ENCODE measurements around the gene IGF1. TPM values are rescaled to one million over a fixed set of nuclear protein-coding genes. Genes with fewer than 3 reads are reported as not detected.

Gene IGF1
- total RNA-seq: under 1 TPM; 0.05 to 0.16 TPM
- polyA plus RNA-seq: not detected
- total RNA-seq: 0 to 0.26 (median 0) reads per million in 6 experiments

DNA sequence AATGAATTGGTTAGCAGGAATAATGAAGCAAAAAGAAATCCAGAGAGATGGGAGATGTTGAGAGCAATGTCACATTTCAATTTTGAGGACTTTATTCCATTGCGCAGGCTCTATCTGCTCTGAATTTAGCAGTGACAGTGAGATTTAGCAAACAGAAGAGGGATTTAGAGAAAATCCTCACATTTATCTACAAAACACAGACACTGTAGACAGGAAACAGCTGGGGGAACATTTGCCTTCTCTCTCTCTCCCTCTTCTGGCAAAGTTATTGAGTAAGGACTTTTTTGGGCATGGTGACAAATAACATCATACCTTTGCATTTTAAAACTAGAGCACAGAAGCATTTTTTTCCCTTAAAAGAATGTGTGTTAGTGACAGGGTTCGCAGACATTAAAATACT lies at the start of gene IGF1:
Gene IGF1, minus strand, starts transcription at position 158 of the 400 bp plus-strand sequence. CDS start 182 bp downstream, outside the sequence.
- DNase-seq (no peak), ATAC-seq (no peak)
- peaks cover 6 to 15% (median 10%) of the 10 kb centered on the region in 4 donors for H3K4me1 Mint-ChIP-seq
- H3K4me3 Mint-ChIP-seq: no peak within 1 kb of the TSS
- H3K27ac Mint-ChIP-seq: peak within 1 kb of the TSS in 1 of 10 donors; percentile 68
- no peaks in the 10 kb centered on the region for H3K9me3 Mint-ChIP-seq
- no peaks in the 10 kb centered on the region for H3K36me3 Mint-ChIP-seq
- POLR2A ChIA-PET: interaction anchor here (0.7 kb wide), 1 partner anchor 992 kb away, joined by 3 read pairs; no protein-coding TSS in a partner anchor
- H3K27me3 Mint-ChIP-seq: peaks cover 0 to 17% (median 3%) of the 10 kb centered on the region in 5 donors

DNA sequence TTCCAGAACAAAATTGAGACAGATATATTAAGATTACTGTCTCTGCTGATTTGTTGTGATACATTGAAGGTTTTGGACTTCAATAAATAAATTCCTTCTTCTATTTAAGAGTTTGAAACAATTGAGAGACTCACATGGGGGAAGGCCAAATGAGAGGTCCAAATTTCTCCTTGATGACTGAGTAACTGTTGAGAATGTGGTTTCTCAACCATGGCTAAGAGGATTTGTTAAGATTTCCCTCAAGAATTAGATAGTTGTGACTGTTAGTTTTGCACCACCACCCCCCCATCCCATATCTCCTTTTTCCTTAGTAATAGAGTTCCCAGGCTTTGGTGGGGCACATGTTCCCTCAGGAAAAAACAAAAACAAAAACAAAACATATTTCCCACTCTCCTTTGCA lies 47.7 kb upstream of the IGF1 start:
- Mint-ChIP-seq H3K9me3 (no peaks in the 10 kb centered on the region), H3K27ac (no peak overlapping the region), H3K27me3 (peaks cover 4 to 15% (median 11%) of the 10 kb centered on the region in 5 donors), H3K4me3 (no peak overlapping the region), H3K4me1 (no peaks in the 10 kb centered on the region), H3K36me3 (no peaks in the 10 kb centered on the region)
- no peak for ATAC-seq
- no peak for DNase-seq
- POLR2A ChIA-PET: no interaction called here

DNA sequence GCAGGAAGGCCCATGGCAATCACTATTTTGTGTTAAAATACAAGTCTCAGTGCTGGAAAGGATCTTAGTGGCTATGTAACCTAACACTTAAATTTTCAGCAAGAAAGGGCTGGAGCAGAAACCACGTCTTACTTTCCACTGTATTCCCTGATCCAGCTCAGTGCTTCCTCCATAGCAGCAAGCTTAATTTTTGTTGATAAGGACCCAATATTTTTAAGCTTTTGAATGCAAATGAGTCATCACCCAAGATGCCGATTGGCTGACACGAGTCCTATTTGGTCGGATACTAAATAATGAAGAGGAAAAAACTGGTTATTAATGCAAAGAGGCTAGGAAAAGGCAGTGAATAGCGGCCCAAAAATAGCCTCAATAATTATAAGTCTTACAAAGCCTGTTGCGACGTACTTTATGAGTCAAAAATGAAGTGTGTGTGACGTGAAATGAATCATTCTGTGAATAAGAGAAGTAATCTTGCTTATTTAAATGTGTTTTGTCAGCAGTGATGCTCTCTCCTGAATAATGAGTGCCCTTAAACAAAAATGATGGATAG lies 46.9 kb upstream of the IGF1 start:
- ATAC-seq: no peak
- Mint-ChIP-seq H3K4me1 (no peaks in the 10 kb centered on the region), H3K4me3 (no peak overlapping the region), H3K27ac (no peak overlapping the region), H3K36me3 (no peaks in the 10 kb centered on the region), H3K9me3 (no peaks in the 10 kb centered on the region), H3K27me3 (peaks cover 4 to 15% (median 10%) of the 10 kb centered on the region in 5 donors)
- POLR2A ChIA-PET: no interaction called here
- DNase-seq: no peak

DNA sequence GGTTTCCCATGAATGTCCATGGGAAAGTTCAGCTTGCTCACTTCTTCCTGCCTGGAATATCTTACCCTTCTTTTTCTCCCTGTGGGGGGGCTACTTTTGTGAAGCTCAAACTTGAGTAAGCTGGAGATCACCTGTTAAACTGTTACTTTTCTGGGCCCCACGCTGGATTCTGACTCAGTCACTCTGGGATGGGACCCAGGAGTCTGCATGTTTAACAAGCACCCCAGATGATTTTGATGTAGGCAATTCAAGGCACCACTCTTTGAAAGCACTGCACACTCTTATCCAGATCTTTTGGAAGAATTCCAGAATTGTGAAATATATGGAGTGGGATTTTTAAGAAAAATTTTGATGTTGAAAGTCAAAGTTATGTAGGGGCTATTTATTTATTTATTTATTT lies 46.3 kb upstream of the IGF1 start:
- DNase-seq (no peak), ATAC-seq (no peak)
- Mint-ChIP-seq H3K4me1 (no peaks in the 10 kb centered on the region), H3K36me3 (no peaks in the 10 kb centered on the region), H3K4me3 (no peak overlapping the region), H3K27me3 (peaks cover 4 to 15% (median 10%) of the 10 kb centered on the region in 5 donors), H3K27ac (no peak overlapping the region), H3K9me3 (no peaks in the 10 kb centered on the region)
- POLR2A ChIA-PET: no interaction called here

DNA sequence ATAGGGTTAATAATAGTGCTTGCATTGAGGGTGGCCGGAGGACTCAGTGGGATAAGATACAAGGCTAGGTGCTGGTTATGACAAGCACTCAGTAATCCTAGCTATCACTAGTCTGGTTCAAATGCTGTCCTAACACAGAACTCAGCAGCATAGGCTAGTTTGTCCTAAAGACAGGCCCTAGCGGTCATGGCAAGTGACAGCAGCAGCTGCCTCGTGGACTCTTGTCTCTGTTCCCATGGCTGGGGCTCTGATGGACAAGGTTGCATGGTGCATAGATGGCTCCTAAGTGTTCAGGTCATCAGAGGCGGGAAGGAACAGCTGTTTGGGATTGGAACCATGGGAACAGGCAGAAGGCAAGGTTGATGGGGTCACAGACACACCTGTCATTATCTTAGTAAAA lies 42.4 kb upstream of the IGF1 start:
- no peak for DNase-seq
- Mint-ChIP-seq H3K27ac (no peak overlapping the region), H3K36me3 (no peaks in the 10 kb centered on the region), H3K27me3 (peaks cover 3 to 18% (median 7%) of the 10 kb centered on the region in 5 donors), H3K4me3 (no peak overlapping the region), H3K9me3 (no peaks in the 10 kb centered on the region), H3K4me1 (no peaks in the 10 kb centered on the region)
- no peak for ATAC-seq
- POLR2A ChIA-PET: no interaction called here

DNA sequence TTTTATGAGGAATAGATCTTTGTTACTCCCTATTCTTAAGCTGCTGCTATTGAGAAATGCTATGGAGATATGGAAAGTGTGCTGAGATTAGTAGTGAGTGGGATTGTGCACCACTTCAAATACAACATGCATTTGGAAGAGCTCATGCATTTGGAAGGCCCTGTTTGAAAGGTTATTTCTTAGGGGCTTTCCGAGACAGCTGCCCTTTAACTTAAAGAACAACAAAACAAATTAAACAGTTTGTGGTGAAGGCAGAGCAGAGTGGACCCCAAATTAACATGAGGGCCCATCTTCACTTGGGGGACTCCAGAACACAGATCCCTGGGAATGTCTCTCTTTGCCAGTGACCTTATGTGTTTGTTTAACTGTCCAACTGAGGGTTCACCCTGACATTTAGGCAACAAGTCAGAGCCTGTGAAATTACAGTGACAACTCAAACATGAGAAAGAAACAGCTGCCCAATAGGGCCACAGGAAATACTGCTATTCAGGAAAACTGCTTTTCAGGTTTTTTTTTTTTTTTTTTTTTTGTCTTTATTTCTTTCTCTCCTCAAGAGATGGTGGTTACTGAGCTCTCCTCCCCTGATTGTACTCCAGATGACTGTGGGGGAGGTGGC lies 41.4 kb upstream of the IGF1 start:
- Mint-ChIP-seq H3K27ac (no peak overlapping the region), H3K27me3 (peaks cover 3 to 18% (median 7%) of the 10 kb centered on the region in 5 donors), H3K36me3 (no peaks in the 10 kb centered on the region), H3K9me3 (no peaks in the 10 kb centered on the region), H3K4me1 (no peaks in the 10 kb centered on the region), H3K4me3 (peak overlapping the region in 1 of 10 donors; percentile 32)
- ATAC-seq: no peak
- no peak for DNase-seq
- POLR2A ChIA-PET: no interaction called here

DNA sequence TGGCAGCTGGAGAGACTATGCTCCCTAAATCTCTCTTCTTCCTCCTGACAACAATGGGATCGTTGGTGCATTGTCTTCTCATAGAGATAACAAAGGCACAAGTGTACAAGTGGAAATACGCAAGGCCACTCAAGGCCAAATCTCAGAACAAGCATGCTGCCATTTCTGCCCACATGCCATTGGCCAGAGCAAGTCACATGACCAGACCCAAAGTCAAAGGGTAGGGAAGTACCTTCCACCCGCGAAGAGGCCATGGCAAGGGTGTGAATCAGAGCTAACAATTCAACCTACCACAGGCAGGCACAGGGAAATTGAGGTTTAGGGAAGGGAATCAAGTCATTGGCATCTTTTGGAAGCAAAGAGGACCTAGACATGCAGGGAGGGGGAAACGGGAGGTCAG lies 38.5 kb upstream of the IGF1 start:
- Mint-ChIP-seq H3K36me3 (no peaks in the 10 kb centered on the region), H3K9me3 (no peaks in the 10 kb centered on the region), H3K27me3 (peaks cover 2 to 31% (median 10%) of the 10 kb centered on the region in 5 donors), H3K4me3 (no peak overlapping the region), H3K4me1 (no peaks in the 10 kb centered on the region), H3K27ac (no peak overlapping the region)
- POLR2A ChIA-PET: no interaction called here
- no peak for ATAC-seq
- DNase-seq: no peak

DNA sequence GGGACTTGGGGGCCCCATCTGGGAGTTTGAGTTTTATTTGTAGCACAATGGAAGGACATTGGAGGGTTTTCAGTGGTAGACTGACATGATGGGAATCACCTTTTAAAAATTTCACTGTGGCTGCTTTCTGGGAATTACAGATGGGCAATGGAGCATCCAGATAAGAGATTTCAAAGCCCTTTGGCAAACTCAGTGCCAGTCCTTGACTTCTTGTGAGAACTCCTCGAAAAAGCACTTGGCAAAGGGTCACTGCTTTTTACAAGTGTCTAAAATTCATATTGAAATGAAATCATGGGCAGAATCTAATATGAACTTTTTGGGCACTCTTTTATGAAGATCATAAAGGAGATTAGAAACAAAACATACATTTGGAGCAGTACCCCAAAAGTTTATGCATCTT lies 34.3 kb upstream of the IGF1 start:
- H3K27ac Mint-ChIP-seq: no peak overlapping the region
- no peak for DNase-seq
- H3K27me3 Mint-ChIP-seq: peaks cover 0 to 36% (median 4%) of the 10 kb centered on the region in 5 donors
- H3K36me3 Mint-ChIP-seq: no peaks in the 10 kb centered on the region
- no peaks in the 10 kb centered on the region for H3K9me3 Mint-ChIP-seq
- no peak for ATAC-seq
- H3K4me3 Mint-ChIP-seq: no peak overlapping the region
- POLR2A ChIA-PET: no interaction called here
- H3K4me1 Mint-ChIP-seq: no peaks in the 10 kb centered on the region

DNA sequence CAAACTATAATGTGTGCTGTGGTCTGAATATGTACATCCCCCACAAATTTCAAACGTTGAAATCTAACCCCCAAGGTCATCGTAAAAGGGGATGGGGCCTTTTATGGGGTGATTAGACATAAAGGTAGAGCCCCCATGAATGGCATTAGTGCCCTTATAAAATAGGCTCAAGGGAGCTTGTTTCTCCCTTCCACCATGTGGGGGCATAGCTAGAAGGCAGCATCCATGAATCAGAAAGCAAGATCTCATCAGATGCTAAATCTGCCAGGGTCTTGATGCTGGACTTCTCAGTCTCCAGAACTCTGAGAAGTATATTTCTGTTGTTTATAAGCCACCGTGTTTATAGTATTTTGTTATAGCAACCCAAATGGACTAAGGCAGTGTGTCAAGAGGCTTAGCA lies 33.4 kb upstream of the IGF1 start:
- H3K4me1 Mint-ChIP-seq: no peaks in the 10 kb centered on the region
- no peak overlapping the region for H3K27ac Mint-ChIP-seq
- H3K27me3 Mint-ChIP-seq: peaks cover 0 to 36% (median 4%) of the 10 kb centered on the region in 5 donors
- no peaks in the 10 kb centered on the region for H3K36me3 Mint-ChIP-seq
- DNase-seq (no peak), ATAC-seq (no peak)
- POLR2A ChIA-PET: no interaction called here
- no peak overlapping the region for H3K4me3 Mint-ChIP-seq
- H3K9me3 Mint-ChIP-seq: no peaks in the 10 kb centered on the region

DNA sequence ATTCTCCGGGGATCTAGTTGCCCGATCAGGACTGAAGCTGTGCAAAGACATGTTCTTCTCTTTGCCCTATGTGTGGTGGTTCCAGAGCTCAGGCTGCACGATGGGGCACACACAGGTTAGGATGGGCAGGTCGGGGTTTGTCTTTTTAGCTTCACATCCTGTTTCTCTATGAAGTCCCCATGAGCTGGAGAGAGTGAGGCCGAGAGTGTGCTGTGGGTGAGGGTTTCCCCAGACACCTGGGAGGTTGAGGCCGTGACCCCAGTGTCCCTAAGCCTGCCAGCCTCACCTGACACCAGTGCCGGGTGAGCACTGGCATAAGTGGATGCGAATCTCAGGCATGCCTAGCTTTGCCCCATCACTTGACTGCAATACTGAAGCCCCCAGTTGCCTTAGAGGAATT lies 32.9 kb upstream of the IGF1 start:
- POLR2A ChIA-PET: no interaction called here
- H3K4me3 Mint-ChIP-seq: no peak overlapping the region
- DNase-seq: no peak
- H3K9me3 Mint-ChIP-seq: no peaks in the 10 kb centered on the region
- no peak for ATAC-seq
- no peaks in the 10 kb centered on the region for H3K36me3 Mint-ChIP-seq
- no peaks in the 10 kb centered on the region for H3K4me1 Mint-ChIP-seq
- H3K27ac Mint-ChIP-seq: peak overlapping the region in 1 of 10 donors; percentile 42
- H3K27me3 Mint-ChIP-seq: peaks cover 0 to 36% (median 4%) of the 10 kb centered on the region in 5 donors

DNA sequence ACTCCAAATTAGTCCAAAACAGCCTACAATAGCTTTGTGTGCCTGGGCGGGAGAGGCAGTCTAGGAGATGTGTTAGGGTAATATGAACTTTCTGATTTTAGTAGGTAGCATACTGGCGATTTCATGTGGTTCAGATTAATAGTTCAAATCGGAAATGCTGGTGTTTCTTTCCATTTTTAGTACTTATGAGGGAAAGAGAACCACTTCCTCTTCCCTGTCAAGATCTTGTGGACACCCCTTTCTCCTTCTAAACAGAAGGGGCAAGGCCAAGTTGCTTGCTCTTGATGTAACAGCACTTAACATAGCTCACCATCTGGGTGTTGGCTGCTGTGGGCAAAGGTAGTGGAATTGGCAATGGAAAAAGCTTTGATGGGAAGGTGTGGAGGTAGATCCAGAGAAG lies 32.2 kb upstream of the IGF1 start:
- DNase-seq (no peak), ATAC-seq (no peak)
- POLR2A ChIA-PET: no interaction called here
- Mint-ChIP-seq H3K27me3 (peaks cover 0 to 36% (median 4%) of the 10 kb centered on the region in 5 donors), H3K27ac (peak overlapping the region in 1 of 10 donors; percentile 11), H3K9me3 (peaks cover 0 to 2% (median 0%) of the 10 kb centered on the region in 9 donors), H3K36me3 (peaks cover 0 to 2% (median 0%) of the 10 kb centered on the region in 3 donors), H3K4me1 (no peaks in the 10 kb centered on the region), H3K4me3 (no peak overlapping the region)

DNA sequence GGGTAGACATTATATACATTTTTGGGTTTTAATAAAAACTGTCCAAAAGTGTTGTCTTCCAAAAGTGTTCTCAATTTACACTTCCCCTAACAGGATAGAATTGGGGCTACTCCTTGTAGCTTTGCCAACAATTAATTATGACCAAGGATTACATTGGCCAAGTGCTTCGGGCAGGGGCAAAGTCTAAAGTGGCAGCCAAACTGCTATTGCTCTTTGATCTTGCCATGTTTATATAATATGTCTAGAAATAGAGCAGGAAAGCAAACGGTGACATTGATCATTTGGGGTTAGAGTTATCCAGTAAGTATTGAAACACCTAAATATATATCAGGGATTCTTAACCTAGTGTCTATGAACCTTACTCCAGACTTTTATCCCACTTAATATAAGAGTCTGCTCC lies 31.2 kb upstream of the IGF1 start:
- Mint-ChIP-seq H3K9me3 (peaks cover 0 to 10% (median 0%) of the 10 kb centered on the region in 9 donors), H3K27me3 (peaks cover 1 to 36% (median 4%) of the 10 kb centered on the region in 5 donors), H3K36me3 (peaks cover 0 to 11% (median 0%) of the 10 kb centered on the region in 3 donors), H3K27ac (no peak overlapping the region), H3K4me1 (no peaks in the 10 kb centered on the region), H3K4me3 (no peak overlapping the region)
- POLR2A ChIA-PET: no interaction called here
- DNase-seq (no peak), ATAC-seq (no peak)

DNA sequence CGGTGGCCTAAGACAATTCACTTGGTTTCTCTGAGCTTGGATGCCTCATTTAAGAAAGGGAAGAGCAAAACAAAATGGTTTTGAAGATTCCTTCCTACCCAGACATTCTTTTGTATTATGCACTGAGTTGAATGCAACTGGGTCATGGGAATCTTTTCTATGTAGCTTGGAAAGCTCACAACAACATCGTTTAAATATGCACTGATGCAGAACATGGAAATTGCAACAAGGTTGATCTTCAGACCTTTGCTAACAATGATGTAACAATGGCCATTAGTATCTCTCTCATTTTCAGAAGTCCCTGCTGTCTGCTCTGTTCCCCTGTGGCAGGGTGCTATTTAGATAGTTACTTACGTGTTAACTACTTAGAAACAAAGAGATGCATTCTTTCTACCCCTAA lies 30.1 kb upstream of the IGF1 start:
- POLR2A ChIA-PET: no interaction called here
- ATAC-seq (no peak), DNase-seq (no peak)
- Mint-ChIP-seq H3K9me3 (peaks cover 0 to 16% (median 2%) of the 10 kb centered on the region in 9 donors), H3K4me3 (no peak overlapping the region), H3K36me3 (peaks cover 0 to 11% (median 0%) of the 10 kb centered on the region in 3 donors), H3K4me1 (no peaks in the 10 kb centered on the region), H3K27ac (no peak overlapping the region), H3K27me3 (peaks cover 1 to 26% (median 3%) of the 10 kb centered on the region in 5 donors)

DNA sequence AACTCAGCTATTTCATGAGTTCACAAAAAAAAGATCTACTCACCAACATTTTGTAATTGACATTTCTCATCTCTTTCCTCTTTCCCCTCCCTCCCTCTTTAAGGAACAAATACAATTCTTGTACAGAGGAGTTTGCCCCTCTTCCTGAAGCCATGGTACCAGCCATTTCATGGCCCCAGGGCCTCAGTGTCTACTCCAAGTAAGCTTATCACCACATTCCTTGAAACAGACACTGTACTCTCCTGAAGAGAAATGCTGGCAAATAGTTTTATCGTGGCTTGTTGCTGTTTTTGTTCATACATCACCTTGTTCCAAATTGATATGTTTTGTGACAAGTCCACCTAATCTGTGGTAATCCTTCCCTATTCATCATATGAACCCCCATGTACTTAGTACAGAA lies 29.7 kb upstream of the IGF1 start:
- Mint-ChIP-seq H3K9me3 (peaks cover 0 to 17% (median 2%) of the 10 kb centered on the region in 9 donors), H3K4me1 (no peaks in the 10 kb centered on the region), H3K4me3 (no peak overlapping the region), H3K27me3 (peaks cover 0 to 21% (median 3%) of the 10 kb centered on the region in 5 donors), H3K36me3 (peaks cover 0 to 11% (median 0%) of the 10 kb centered on the region in 3 donors), H3K27ac (no peak overlapping the region)
- ATAC-seq: no peak
- no peak for DNase-seq
- POLR2A ChIA-PET: no interaction called here

All from naive thymus-derived CD8-positive, alpha-beta T cell (primary cell).